ENCODE results near the gene SFSWAP.

- TF ChIP-seq CTCF (IDR thresholded peaks at IDR 0.05): no peak
- no peak for TF ChIP-seq POLR2A (IDR thresholded peaks at IDR 0.05)
These were observed 117.9 kb downstream of the SFSWAP start for GRCh38 chr12:131828671-131829355.
